OCI-LY3 (cell line): ENCODE results near the gene SGPL1.

ENCODE experiments used
- EZH2phosphoT487 ChIP-seq: fragments of 200-600 bp; shearing (Covaris generic); IDR thresholded peaks from 2 replicates; pipeline ENCODE4 v1.6.1; 2018; ENCODE audit warnings: antibody characterized with exemption, mixed run types, low read depth
- TF ChIP-seq, protein P1 (sequence below): fragments of 200-600, 300-600 bp; sonication (generic); IDR thresholded peaks from 2 replicates; pipeline ENCODE4 v1.5.1; 2014; ENCODE audit warnings: antibody characterized with exemption, low read length, low read depth

GRCh38 chr10:70832221-70832620, 16.5 kb downstream of the SGPL1 start:
- TF ChIP-seq, protein P1, sequence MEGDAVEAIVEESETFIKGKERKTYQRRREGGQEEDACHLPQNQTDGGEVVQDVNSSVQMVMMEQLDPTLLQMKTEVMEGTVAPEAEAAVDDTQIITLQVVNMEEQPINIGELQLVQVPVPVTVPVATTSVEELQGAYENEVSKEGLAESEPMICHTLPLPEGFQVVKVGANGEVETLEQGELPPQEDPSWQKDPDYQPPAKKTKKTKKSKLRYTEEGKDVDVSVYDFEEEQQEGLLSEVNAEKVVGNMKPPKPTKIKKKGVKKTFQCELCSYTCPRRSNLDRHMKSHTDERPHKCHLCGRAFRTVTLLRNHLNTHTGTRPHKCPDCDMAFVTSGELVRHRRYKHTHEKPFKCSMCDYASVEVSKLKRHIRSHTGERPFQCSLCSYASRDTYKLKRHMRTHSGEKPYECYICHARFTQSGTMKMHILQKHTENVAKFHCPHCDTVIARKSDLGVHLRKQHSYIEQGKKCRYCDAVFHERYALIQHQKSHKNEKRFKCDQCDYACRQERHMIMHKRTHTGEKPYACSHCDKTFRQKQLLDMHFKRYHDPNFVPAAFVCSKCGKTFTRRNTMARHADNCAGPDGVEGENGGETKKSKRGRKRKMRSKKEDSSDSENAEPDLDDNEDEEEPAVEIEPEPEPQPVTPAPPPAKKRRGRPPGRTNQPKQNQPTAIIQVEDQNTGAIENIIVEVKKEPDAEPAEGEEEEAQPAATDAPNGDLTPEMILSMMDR = no peak
- no peak for TF ChIP-seq EZH2phosphoT487
